HG03558 (cell line): ENCODE data around the gene ULK4.
"Not testable (repeated sequence)": the region's sequence is repeated elsewhere in the genome, so short reads cannot be mapped to it uniquely, and the experiment has no call there.

Experiments
- ATAC-seq: cut with Tn5 transposase; IDR thresholded peaks from one replicate; pipeline ENCODE4 v1.9.1; 2021; ENCODE audit warnings: moderate number of reproducible peaks; ENCODE audit not compliant: unreplicated experiment; ENCODE audit errors: extremely low read depth

Gene ULK4

GRCh38 chr3:41697702-41698101 lies 264.2 kb downstream of the ULK4 start:
- ATAC-seq, result no peak

- ATAC-seq, result not testable (repeated sequence)
Observed at GRCh38 chr3:41695806-41696205, 266.1 kb downstream of the ULK4 start.

GRCh38 chr3:41693799-41694198 lies 268.1 kb downstream of the ULK4 start:
- ATAC-seq, result no peak

GRCh38 chr3:41690766-41691563 lies 270.9 kb downstream of the ULK4 start:
- ATAC-seq, result no peak

- no peak for ATAC-seq
Observed at GRCh38 chr3:41688595-41689380, 273.1 kb downstream of the ULK4 start.

GRCh38 chr3:41684797-41685735 lies 276.8 kb downstream of the ULK4 start:
- ATAC-seq, result no peak

GRCh38 chr3:41683666-41684350 lies 278.1 kb downstream of the ULK4 start:
- ATAC-seq, result no peak

- no peak for ATAC-seq
Observed at GRCh38 chr3:41682996-41683395, 278.9 kb downstream of the ULK4 start.

GRCh38 chr3:41682382-41682781 lies 279.5 kb downstream of the ULK4 start:
- no peak for ATAC-seq

GRCh38 chr3:41681479-41681878 lies 280.4 kb downstream of the ULK4 start:
- ATAC-seq, result no peak

- no peak for ATAC-seq
Observed at GRCh38 chr3:41679374-41679773, 282.5 kb downstream of the ULK4 start.

GRCh38 chr3:41675102-41675501 lies 286.8 kb downstream of the ULK4 start:
- ATAC-seq, result not testable (repeated sequence)

- ATAC-seq, result no peak
Observed at GRCh38 chr3:41674449-41674848, 287.5 kb downstream of the ULK4 start.

GRCh38 chr3:41673650-41674049 lies 288.3 kb downstream of the ULK4 start:
- ATAC-seq, result no peak

GRCh38 chr3:41668379-41668778 lies 293.5 kb downstream of the ULK4 start:
- ATAC-seq, result no peak

GRCh38 chr3:41662288-41662687 lies 299.6 kb downstream of the ULK4 start:
- no peak for ATAC-seq

GRCh38 chr3:41661796-41662195 lies 300.1 kb downstream of the ULK4 start:
- ATAC-seq, result no peak

- ATAC-seq, result no peak
Observed at GRCh38 chr3:41660510-41660909, 301.4 kb downstream of the ULK4 start.

- no peak for ATAC-seq
Observed at GRCh38 chr3:41653571-41654239, 308.2 kb downstream of the ULK4 start.
